ENCODE results near the gene PYGL.
A peak's percentile ranks its signal among the peaks of the same experiment; 100 is the strongest.
"Not testable (repeated sequence)": the region's sequence is repeated elsewhere in the genome, so short reads cannot be mapped to it uniquely, and the experiment has no call there.

The PYGL gene

GRCh38 chr14:50954811-50955372, 10.6 kb upstream of the PYGL start:
- DNase-seq: peak; percentile 35

- DNase-seq: no peak
These were observed 9.2 kb upstream of the PYGL start for GRCh38 chr14:50953502-50953901.

GRCh38 chr14:50951032-50951431, 6.7 kb upstream of the PYGL start:
- no peak for DNase-seq

- DNase-seq: no peak
These were observed 3.9 kb upstream of the PYGL start for GRCh38 chr14:50948205-50948604.

GRCh38 chr14:50947446-50947845, 3.2 kb upstream of the PYGL start:
- DNase-seq: no peak

GRCh38 chr14:50946234-50946935, 2.1 kb upstream of the PYGL start:
- no peak for DNase-seq

- peak; percentile 61 for DNase-seq
These were observed 547 bp upstream of the PYGL start for GRCh38 chr14:50944647-50945413.

GRCh38 chr14:50943261-50943942, 881 bp downstream of the PYGL start:
- no peak for DNase-seq

- DNase-seq: not testable (repeated sequence)
These were observed 2.6 kb downstream of the PYGL start for GRCh38 chr14:50941638-50942037.

- no peak for DNase-seq
These were observed 3.1 kb downstream of the PYGL start for GRCh38 chr14:50941151-50941550.

- no peak for DNase-seq
These were observed 6.5 kb downstream of the PYGL start for GRCh38 chr14:50937800-50938199.

GRCh38 chr14:50937325-50937724, 7.0 kb downstream of the PYGL start:
- DNase-seq: no peak

- DNase-seq: no peak
These were observed 7.4 kb downstream of the PYGL start for GRCh38 chr14:50936882-50937281.

- DNase-seq: no peak
These were observed 8.3 kb downstream of the PYGL start for GRCh38 chr14:50936016-50936340.

- DNase-seq: no peak
These were observed 8.9 kb downstream of the PYGL start for GRCh38 chr14:50935126-50936015.

- no peak for DNase-seq
These were observed 11.4 kb downstream of the PYGL start for GRCh38 chr14:50932592-50933495.

- DNase-seq: no peak
These were observed 12.1 kb downstream of the PYGL start for GRCh38 chr14:50932156-50932555.

GRCh38 chr14:50931559-50931958, 12.7 kb downstream of the PYGL start:
- no peak for DNase-seq

- DNase-seq: no peak
These were observed 14.8 kb downstream of the PYGL start for GRCh38 chr14:50929506-50929905.

- DNase-seq: no peak
These were observed 16.2 kb downstream of the PYGL start for GRCh38 chr14:50928002-50928635.

- no peak for DNase-seq
These were observed 17.4 kb downstream of the PYGL start for GRCh38 chr14:50926851-50927386.
